Smooth muscle cell (in vitro differentiated cells): ENCODE data around the gene ZBTB46. TPM values are rescaled to one million over a fixed set of nuclear protein-coding genes. Genes with fewer than 3 reads are reported as not detected.
A peak's percentile ranks its signal among the peaks of the same experiment; 100 is the strongest.

ENCODE experiments used
- DNase-seq: peaks from one replicate; lab custom pipeline; 2025; ENCODE audit not compliant: unreplicated experiment; lab: John Stamatoyannopoulos, UW
- H2AFZ ChIP-seq: fragments of 200-600 bp; sonication (generic); 2 replicates; pipeline ENCODE4 v1.6.0; 2016; ENCODE audit warnings: antibody characterized with exemption, low read depth, mild to moderate bottlenecking
- H3F3A ChIP-seq: fragments of 200-600 bp; sonication (generic); 2 replicates; pipeline ENCODE4 v1.6.0; 2017; ENCODE audit warnings: antibody characterized with exemption, low read depth
- H3K27ac ChIP-seq: fragments of 200-600 bp; sonication (generic); 2 replicates; pipeline ENCODE4 v1.5.1; 2016; ENCODE audit warnings: low read depth, mild to moderate bottlenecking
- H3K27me3 ChIP-seq: fragments of 200-600 bp; sonication (generic); 2 replicates; pipeline ENCODE4 v1.6.1; 2016; ENCODE audit warnings: low read depth, mild to moderate bottlenecking
- H3K36me3 ChIP-seq: fragments of 200-600 bp; sonication (generic); 2 replicates; pipeline ENCODE4 v1.5.1; 2016; ENCODE audit warnings: low read depth
- H3K4me1 ChIP-seq: fragments of 200-600 bp; sonication (generic); 2 replicates; pipeline ENCODE4 v1.5.1; 2016; ENCODE audit warnings: low read depth
- H3K4me2 ChIP-seq: fragments of 200-600 bp; sonication (generic); 2 replicates; pipeline ENCODE4 v1.6.0; 2016; ENCODE audit warnings: mild to moderate bottlenecking
- H3K4me3 ChIP-seq: fragments of 200-600 bp; sonication (generic); 2 replicates; pipeline ENCODE4 v1.5.1; 2016; ENCODE audit warnings: mild to moderate bottlenecking
- H3K79me2 ChIP-seq: fragments of 200-600 bp; sonication (generic); 2 replicates; pipeline ENCODE4 v1.6.0; 2016; ENCODE audit warnings: low read depth, mild to moderate bottlenecking
- H3K9ac ChIP-seq: fragments of 200-600 bp; sonication (generic); 2 replicates; pipeline ENCODE4 v1.6.0; 2016; ENCODE audit warnings: low read depth
- H3K9me3 ChIP-seq: fragments of 200-600 bp; sonication (generic); replicated peaks from 2 replicates; pipeline ENCODE4 v1.5.1; 2016; ENCODE audit warnings: low read depth
- H4K20me1 ChIP-seq: fragments of 200-600 bp; sonication (generic); 2 replicates; pipeline ENCODE4 v1.6.0; 2016; ENCODE audit warnings: low read depth
- CTCF ChIP-seq: fragments of 200-600 bp; sonication (generic); IDR thresholded peaks from 2 replicates; pipeline ENCODE4 v1.5.1; 2017; ENCODE audit warnings: borderline replicate concordance, mild to moderate bottlenecking, antibody characterized with exemption; ENCODE audit not compliant: insufficient read depth, poor library complexity, severe bottlenecking
- WGBS: methylation state at CpG from one replicate; pipeline ENCODE4 v1.1.7; 2016; ENCODE audit warnings: low lambda C conversion rate; 5-methylcytosine and 5-hydroxymethylcytosine counted together
- polyA plus RNA-seq: library from polyadenylated mRNA; unstranded; fragments of >200 nt; fragmentation: Nextera tagmentation; extraction: Ambion mirVana; gene quantifications from 2 replicates; pipeline ENCODE4 v1.2.1, GENCODE V29; 2016
- total RNA-seq: library from RNA; depleted of rRNA; stranded (reverse); fragments of >200 nt; gene quantifications from 2 replicates; pipeline ENCODE4 v1.2.3, GENCODE V29; 2014

The ZBTB46 gene
- total and polyA plus RNA-seq, 2 experiments from 2014 or later: 2.3 to 2.7 TPM

DNA sequence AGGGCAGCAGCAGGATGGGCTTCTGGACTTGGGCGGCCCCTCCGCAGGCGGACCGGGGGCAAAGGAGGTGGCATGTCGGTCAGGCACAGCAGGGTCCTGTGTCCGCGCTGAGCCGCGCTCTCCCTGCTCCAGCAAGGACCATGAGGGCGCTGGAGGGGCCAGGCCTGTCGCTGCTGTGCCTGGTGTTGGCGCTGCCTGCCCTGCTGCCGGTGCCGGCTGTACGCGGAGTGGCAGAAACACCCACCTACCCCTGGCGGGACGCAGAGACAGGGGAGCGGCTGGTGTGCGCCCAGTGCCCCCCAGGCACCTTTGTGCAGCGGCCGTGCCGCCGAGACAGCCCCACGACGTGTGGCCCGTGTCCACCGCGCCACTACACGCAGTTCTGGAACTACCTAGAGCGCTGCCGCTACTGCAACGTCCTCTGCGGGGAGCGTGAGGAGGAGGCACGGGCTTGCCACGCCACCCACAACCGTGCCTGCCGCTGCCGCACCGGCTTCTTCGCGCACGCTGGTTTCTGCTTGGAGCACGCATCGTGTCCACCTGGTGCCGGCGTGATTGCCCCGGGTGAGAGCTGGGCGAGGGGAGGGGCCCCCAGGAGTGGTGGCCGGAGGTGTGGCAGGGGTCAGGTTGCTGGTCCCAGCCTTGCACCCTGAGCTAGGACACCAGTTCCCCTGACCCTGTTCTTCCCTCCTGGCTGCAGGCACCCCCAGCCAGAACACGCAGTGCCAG lies 134.3 kb downstream of the ZBTB46 start, which contains the start of gene TNFRSF6B:
Gene TNFRSF6B (plus strand): TSS at position 25 of the 729 bp plus-strand sequence. CDS start 116 bp downstream, at position 141.
- H2AFZ ChIP-seq: no peak within 1 kb of the TSS

GRCh38 chr20:63696306-63696627 lies 134.8 kb downstream of the ZBTB46 start:
- H3K9ac ChIP-seq: no peak overlapping the region
- no peaks in the 10 kb centered on the region for H3K27me3 ChIP-seq
- H3K4me1 ChIP-seq: peaks cover 20% of the 10 kb centered on the region
- no peak for DNase-seq
- no peaks in the 10 kb centered on the region for H3K9me3 ChIP-seq
- H3F3A ChIP-seq: no peaks in the 10 kb centered on the region
- H3K4me2 ChIP-seq: peak overlapping the region; percentile 83
- no peak for TF ChIP-seq CTCF
- no peaks in the 10 kb centered on the region for H3K79me2 ChIP-seq
- H3K4me3 ChIP-seq: peak overlapping the region; percentile 43
- H4K20me1 ChIP-seq: no peaks in the 10 kb centered on the region
- H2AFZ ChIP-seq: no peak overlapping the region
- 32% methylated on average over 4 of the region's 6 CpGs for WGBS
- no peak overlapping the region for H3K27ac ChIP-seq
- no peaks in the 10 kb centered on the region for H3K36me3 ChIP-seq

More for the DNA sequence above, 134.3 kb downstream of the ZBTB46 start, which contains the start of gene TNFRSF6B:
- no peak within 1 kb of the TSS for H3K27ac ChIP-seq
- peak within 1 kb of the TSS; percentile 43 for H3K4me3 ChIP-seq
- TF ChIP-seq CTCF: no peak
- peak within 1 kb of the TSS; percentile 83 for H3K4me2 ChIP-seq
- WGBS: 20% methylated on average over 49 of the region's 52 CpGs
- DNase-seq: no peak
- no peaks in the 10 kb centered on the region for H4K20me1 ChIP-seq
- no peaks in the 10 kb centered on the region for H3F3A ChIP-seq
- H3K27me3 ChIP-seq: no peaks in the 10 kb centered on the region
- no peak within 1 kb of the TSS for H3K9ac ChIP-seq
- no peaks in the 10 kb centered on the region for H3K36me3 ChIP-seq
- no peaks in the 10 kb centered on the region for H3K9me3 ChIP-seq
- peaks cover 20% of the 10 kb centered on the region for H3K4me1 ChIP-seq
- no peaks in the 10 kb centered on the region for H3K79me2 ChIP-seq

DNA sequence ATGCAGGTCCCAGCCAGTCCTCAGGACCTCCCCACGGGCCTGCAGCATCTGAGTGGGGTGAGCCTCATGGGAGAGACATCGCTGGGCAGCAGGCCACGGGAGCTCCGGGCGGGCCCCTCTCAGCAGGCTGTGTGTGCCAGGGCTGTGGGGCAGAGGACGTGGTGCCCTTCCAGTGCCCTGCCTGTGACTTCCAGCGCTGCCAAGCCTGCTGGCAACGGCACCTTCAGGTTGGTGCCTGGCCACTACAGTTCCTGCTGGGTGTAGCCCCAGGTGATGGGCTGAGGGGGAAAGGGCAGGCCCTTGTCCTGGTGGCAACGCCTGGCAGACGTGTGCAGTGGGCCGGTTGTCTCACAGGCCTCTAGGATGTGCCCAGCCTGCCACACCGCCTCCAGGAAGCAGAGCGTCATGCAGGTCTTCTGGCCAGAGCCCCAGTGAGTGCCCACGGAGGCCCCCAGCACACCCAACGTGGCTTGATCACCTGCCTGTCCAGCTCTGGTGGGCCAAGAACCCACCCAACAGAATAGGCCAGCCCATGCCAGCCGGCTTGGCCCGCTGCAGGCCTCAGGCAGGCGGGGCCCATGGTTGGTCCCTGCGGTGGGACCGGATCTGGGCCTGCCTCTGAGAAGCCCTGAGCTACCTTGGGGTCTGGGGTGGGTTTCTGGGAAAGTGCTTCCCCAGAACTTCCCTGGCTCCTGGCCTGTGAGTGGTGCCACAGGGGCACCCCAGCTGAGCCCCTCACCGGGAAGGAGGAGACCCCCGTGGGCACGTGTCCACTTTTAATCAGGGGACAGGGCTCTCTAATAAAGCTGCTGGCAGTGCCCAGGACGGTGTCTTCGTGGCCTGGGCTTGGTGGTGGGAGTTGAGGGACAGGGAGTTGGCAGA lies 135.4 kb downstream of the ZBTB46 start:
- no peaks in the 10 kb centered on the region for H3K27me3 ChIP-seq
- no peak overlapping the region for H2AFZ ChIP-seq
- no peak overlapping the region for H3K4me3 ChIP-seq
- no peak overlapping the region for H3K4me2 ChIP-seq
- no peaks in the 10 kb centered on the region for H3K9me3 ChIP-seq
- WGBS: 89% methylated on average over 25 of the region's 25 CpGs
- no peak overlapping the region for H3K9ac ChIP-seq
- no peaks in the 10 kb centered on the region for H3K79me2 ChIP-seq
- H3K4me1 ChIP-seq: peaks cover 20% of the 10 kb centered on the region
- no peaks in the 10 kb centered on the region for H3K36me3 ChIP-seq
- no peak for DNase-seq
- TF ChIP-seq CTCF: no peak
- H3K27ac ChIP-seq: no peak overlapping the region
- no peaks in the 10 kb centered on the region for H4K20me1 ChIP-seq
- no peaks in the 10 kb centered on the region for H3F3A ChIP-seq
